Activated CD4-positive, alpha-beta T cell treated with anti-CD3 and anti-CD28 coated beads for 36 hours (primary cell): ENCODE measurements around the gene SULT1B1. TPM values are rescaled to one million over a fixed set of nuclear protein-coding genes. Genes with fewer than 3 reads are reported as not detected.

Source experiments
- ATAC-seq: fragments of 200-7000 bp; cut with Tn5 transposase; one replicate; pipeline ENCODE4 v1.10.0; 2021; ENCODE audit warnings: mild to moderate bottlenecking, moderate library complexity
- CTCF ChIA-PET: fragments of 350-600 bp; sonication (Branson Sonifier 250); formaldehyde crosslinking; loops from one replicate; lab custom pipeline; 2021; ENCODE audit warnings: antibody characterized with exemption; lab: Charles Lee
- POLR2A ChIA-PET: fragments of 350-600 bp; sonication (Branson Sonifier 250); formaldehyde crosslinking; loops from one replicate; lab custom pipeline; 2021; ENCODE audit warnings: antibody characterized with exemption, inconsistent platforms; lab: Charles Lee
- DNase-seq: peaks from one replicate; pipeline ENCODE4 v3.0.0-alpha.2; 2020
- H3K27ac Mint-ChIP-seq: one replicate; pipeline ENCODE4 v1.8.0; 2021; ENCODE audit warnings: mixed read lengths
- H3K27me3 Mint-ChIP-seq: one replicate; pipeline ENCODE4 v1.8.0; 2021; ENCODE audit warnings: mixed read lengths
- H3K36me3 Mint-ChIP-seq: one replicate; pipeline ENCODE4 v1.8.0; 2021; ENCODE audit warnings: low read depth, mixed read lengths
- H3K4me1 Mint-ChIP-seq: one replicate; pipeline ENCODE4 v1.8.0; 2021; ENCODE audit warnings: mixed read lengths
- H3K4me3 Mint-ChIP-seq: one replicate; pipeline ENCODE4 v1.8.0; 2021; ENCODE audit warnings: mild to moderate bottlenecking, moderate library complexity, mixed read lengths
- H3K9me3 Mint-ChIP-seq: one replicate; pipeline ENCODE4 v1.8.0; 2021; ENCODE audit warnings: low read depth, mixed read lengths
- intact Hi-C, 2 experiments: fragments of 100-400 bp; cut with DNase I in 1 of 2; cut with micrococcal nuclease in 1 of 2; formaldehyde crosslinking; loops; one replicate each; pipeline versions ENCODE4 v1.14.2 to v1.15.1; 2022 to 2024; cut with DNase I, micrococcal nuclease
- total RNA-seq, 2 experiments: library from RNA; stranded (reverse); gene quantifications; one replicate each; pipeline ENCODE4 v1.2.3, GENCODE V29; 2021

The SULT1B1 gene
- total RNA-seq, 2 experiments from 2014 or later, result 2.8 to 2.9 TPM

- Mint-ChIP-seq H3K36me3 (peaks cover 20% of the 10 kb centered on the region), H3K4me3 (no peak overlapping the region), H3K27ac (no peak overlapping the region), H3K27me3 (no peaks in the 10 kb centered on the region), H3K9me3 (peaks cover 14% of the 10 kb centered on the region), H3K4me1 (peaks cover 2% of the 10 kb centered on the region)
- intact Hi-C loops, result no loop called here
- no peak for ATAC-seq
- POLR2A ChIA-PET, result interaction anchor here (0.7 kb wide), 1 partner anchor 13 kb away, joined by 3 read pairs; no protein-coding TSS in a partner anchor
- DNase-seq, result no peak
- CTCF ChIA-PET, result no interaction called here
Measured at GRCh38 chr4:69749771-69750170, 10.6 kb downstream of the SULT1B1 start.

DNA sequence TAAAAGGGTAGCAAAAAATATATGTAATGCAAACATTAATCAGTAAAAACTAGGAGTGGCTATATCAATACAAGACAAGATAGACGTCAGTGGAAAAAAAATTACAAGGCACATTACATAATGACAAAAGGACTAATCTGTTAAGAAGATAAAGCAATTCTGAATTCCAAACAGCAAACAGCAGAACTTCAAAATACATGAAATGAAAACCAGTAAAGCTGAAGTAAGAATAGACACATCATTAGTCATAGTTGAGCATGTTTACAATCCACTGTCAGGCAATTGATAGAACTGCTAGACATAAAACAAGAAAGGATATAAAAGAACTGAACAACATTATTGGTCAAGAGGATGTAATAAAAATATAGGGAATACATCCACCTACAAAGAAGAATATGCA, 12.2 kb downstream of the SULT1B1 start:
- DNase-seq (no peak), ATAC-seq (no peak)
- CTCF ChIA-PET, result interaction anchor here (1.0 to 1.3 kb wide), 3 partner anchors 10 to 76 kb away, joined by 3 to 4 read pairs (median 3); no protein-coding TSS in a partner anchor
- Mint-ChIP-seq H3K36me3 (peaks cover 18% of the 10 kb centered on the region), H3K4me3 (no peak overlapping the region), H3K9me3 (peaks cover 17% of the 10 kb centered on the region), H3K4me1 (no peaks in the 10 kb centered on the region), H3K27ac (no peak overlapping the region), H3K27me3 (no peaks in the 10 kb centered on the region)
- POLR2A ChIA-PET, result no interaction called here
- intact Hi-C loops, result no loop called here

DNA sequence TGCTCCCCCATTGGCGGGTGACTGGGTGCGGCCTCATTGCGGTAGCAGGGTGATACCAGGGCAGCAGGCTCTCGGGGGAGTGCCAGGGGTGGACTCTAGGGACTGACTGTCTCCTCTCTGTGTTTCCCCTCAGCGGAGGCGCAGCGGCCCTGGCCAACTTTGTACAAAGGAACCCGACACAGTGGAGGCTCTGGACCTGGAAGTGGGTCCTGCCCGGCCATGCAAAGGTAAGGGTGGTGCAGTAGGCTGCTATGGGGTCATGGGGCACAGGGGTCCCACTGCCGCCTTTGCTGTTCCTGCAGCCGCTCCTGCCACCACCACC, 16.3 kb downstream of the SULT1B1 start:
- Mint-ChIP-seq H3K4me3 (no peak overlapping the region), H3K27ac (no peak overlapping the region), H3K27me3 (no peaks in the 10 kb centered on the region), H3K4me1 (no peaks in the 10 kb centered on the region), H3K9me3 (peaks cover 30% of the 10 kb centered on the region), H3K36me3 (peaks cover 15% of the 10 kb centered on the region)
- intact Hi-C loops, result no loop called here
- no peak for DNase-seq
- CTCF ChIA-PET, result no interaction called here
- ATAC-seq, result no peak
- POLR2A ChIA-PET, result no interaction called here

GRCh38 chr4:69743476-69744156, 16.8 kb downstream of the SULT1B1 start:
- Mint-ChIP-seq H3K9me3 (peaks cover 30% of the 10 kb centered on the region), H3K4me3 (no peak overlapping the region), H3K27ac (no peak overlapping the region), H3K36me3 (peaks cover 15% of the 10 kb centered on the region), H3K4me1 (peaks cover 2% of the 10 kb centered on the region), H3K27me3 (no peaks in the 10 kb centered on the region)
- ChIA-PET CTCF (interaction anchor here (2.9 kb wide), 1 partner anchor 9 kb away, joined by 8 read pairs; no protein-coding TSS in a partner anchor), POLR2A (interaction anchor here (0.8 kb wide), 1 partner anchor 9 kb away, joined by 4 read pairs; no protein-coding TSS in a partner anchor)
- ATAC-seq (no peak), DNase-seq (no peak)
- intact Hi-C loops, result no loop called here

GRCh38 chr4:69742596-69742995, 17.8 kb downstream of the SULT1B1 start:
- Mint-ChIP-seq H3K4me1 (peaks cover 2% of the 10 kb centered on the region), H3K36me3 (peaks cover 7% of the 10 kb centered on the region), H3K27me3 (no peaks in the 10 kb centered on the region), H3K27ac (no peak overlapping the region), H3K4me3 (no peak overlapping the region), H3K9me3 (peaks cover 26% of the 10 kb centered on the region)
- ATAC-seq (no peak), DNase-seq (no peak)
- ChIA-PET CTCF (interaction anchor here (2.9 kb wide), 1 partner anchor 10 kb away, joined by 8 read pairs; no protein-coding TSS in a partner anchor), POLR2A (no interaction called here)
- intact Hi-C loops, result no loop called here

DNA sequence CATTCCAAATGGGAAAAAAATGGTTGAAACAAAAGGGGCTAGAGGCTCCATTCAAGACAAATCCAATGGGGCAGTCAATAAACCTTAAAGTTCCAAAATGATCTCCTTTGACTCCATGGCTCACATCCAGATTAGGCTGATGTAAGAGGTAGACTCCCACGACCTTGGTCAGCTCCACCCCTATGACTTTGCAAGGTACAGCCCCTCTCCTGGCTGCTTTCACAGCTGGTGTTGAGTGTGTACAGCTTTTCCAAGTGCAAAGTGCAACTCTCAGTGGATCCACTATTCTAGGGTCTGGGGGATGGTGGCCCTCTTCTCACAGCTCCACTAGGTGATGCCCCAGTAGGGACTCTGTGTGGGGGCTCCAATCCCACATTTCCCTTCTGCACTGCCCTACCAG, 21.5 kb downstream of the SULT1B1 start:
- CTCF ChIA-PET, result no interaction called here
- H3K27me3 Mint-ChIP-seq, result no peaks in the 10 kb centered on the region
- H3K9me3 Mint-ChIP-seq, result peaks cover 17% of the 10 kb centered on the region
- no peak overlapping the region for H3K4me3 Mint-ChIP-seq
- intact Hi-C loops, result no loop called here
- DNase-seq (no peak), ATAC-seq (no peak)
- POLR2A ChIA-PET, result no interaction called here
- no peak overlapping the region for H3K27ac Mint-ChIP-seq
- H3K4me1 Mint-ChIP-seq, result peaks cover 8% of the 10 kb centered on the region
- H3K36me3 Mint-ChIP-seq, result peaks cover 4% of the 10 kb centered on the region

GRCh38 chr4:69735119-69735518, 25.3 kb downstream of the SULT1B1 start:
- H3K4me3 Mint-ChIP-seq, result no peak overlapping the region
- ChIA-PET CTCF (interaction anchor here (0.6 kb wide), 3 partner anchors 74 to 449 kb away, joined by 3 read pairs; no protein-coding TSS in a partner anchor), POLR2A (no interaction called here)

GRCh38 chr4:69731847-69732246, 28.6 kb downstream of the SULT1B1 start:
- Mint-ChIP-seq H3K4me1 (peaks cover 3% of the 10 kb centered on the region), H3K36me3 (peaks cover 5% of the 10 kb centered on the region), H3K9me3 (no peaks in the 10 kb centered on the region), H3K4me3 (no peak overlapping the region), H3K27ac (no peak overlapping the region), H3K27me3 (no peaks in the 10 kb centered on the region)
- POLR2A ChIA-PET, result no interaction called here
- DNase-seq (no peak), ATAC-seq (no peak)
- intact Hi-C loops, result no loop called here
- CTCF ChIA-PET, result no interaction called here

More at GRCh38 chr4:69735119-69735518, 25.3 kb downstream of the SULT1B1 start:
- ATAC-seq, result no peak
- Mint-ChIP-seq H3K27me3 (no peaks in the 10 kb centered on the region), H3K36me3 (peaks cover 5% of the 10 kb centered on the region), H3K4me1 (peaks cover 8% of the 10 kb centered on the region), H3K9me3 (peaks cover 7% of the 10 kb centered on the region), H3K27ac (no peak overlapping the region)
- no peak for DNase-seq
- intact Hi-C loops, result no loop called here

DNA sequence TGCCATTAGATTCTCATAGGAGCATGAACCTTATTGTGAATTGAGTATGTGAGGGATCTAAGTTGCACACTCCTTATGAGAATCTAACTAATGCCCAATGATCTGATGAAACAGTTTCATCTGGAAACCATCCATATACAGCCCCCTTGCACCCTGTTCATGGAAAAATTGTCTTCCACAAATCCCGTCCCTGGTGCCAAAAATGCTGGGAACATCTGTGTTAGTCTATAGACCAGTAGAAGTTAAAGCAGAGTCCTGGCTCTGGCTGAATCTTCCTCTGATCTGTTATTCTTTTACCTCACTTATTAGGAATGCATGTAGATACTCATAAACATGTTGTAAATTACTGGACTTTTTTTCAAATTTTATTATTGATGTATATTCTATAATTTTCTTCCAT, 29.2 kb downstream of the SULT1B1 start:
- ATAC-seq (no peak), DNase-seq (no peak)
- intact Hi-C loops, result no loop called here
- H3K27ac Mint-ChIP-seq, result no peak overlapping the region
- no peaks in the 10 kb centered on the region for H3K9me3 Mint-ChIP-seq
- H3K27me3 Mint-ChIP-seq, result no peaks in the 10 kb centered on the region
- peaks cover 6% of the 10 kb centered on the region for H3K4me1 Mint-ChIP-seq
- POLR2A ChIA-PET, result no interaction called here
- H3K4me3 Mint-ChIP-seq, result no peak overlapping the region
- H3K36me3 Mint-ChIP-seq, result peaks cover 4% of the 10 kb centered on the region
- CTCF ChIA-PET, result no interaction called here

DNA sequence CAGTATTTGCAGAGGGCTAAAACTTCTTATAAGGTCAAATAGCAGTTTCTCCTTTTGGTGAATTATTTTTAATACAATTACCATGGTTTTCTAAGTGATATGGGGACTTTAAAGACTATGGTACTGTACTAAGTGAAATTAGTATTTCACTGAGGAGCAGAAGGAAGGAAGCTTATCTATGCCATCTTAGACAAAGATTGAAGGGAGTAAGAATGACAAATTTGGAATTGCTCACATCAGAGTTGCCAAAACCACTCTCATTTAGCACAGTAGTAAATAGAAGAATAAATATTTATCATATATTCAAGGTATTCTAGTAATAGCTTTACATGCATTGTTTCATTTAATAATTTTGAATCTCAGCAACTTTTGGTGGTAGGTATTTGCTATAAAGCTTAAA, 30.4 kb downstream of the SULT1B1 start:
- ATAC-seq (no peak), DNase-seq (no peak)
- Mint-ChIP-seq H3K27ac (no peak overlapping the region), H3K27me3 (no peaks in the 10 kb centered on the region), H3K9me3 (peaks cover 1% of the 10 kb centered on the region), H3K4me3 (no peak overlapping the region), H3K36me3 (peaks cover 8% of the 10 kb centered on the region), H3K4me1 (peaks cover 3% of the 10 kb centered on the region)
- POLR2A ChIA-PET, result no interaction called here
- CTCF ChIA-PET, result no interaction called here
- intact Hi-C loops, result no loop called here

- H3K36me3 Mint-ChIP-seq, result peaks cover 13% of the 10 kb centered on the region
- H3K4me3 Mint-ChIP-seq, result no peak overlapping the region
- intact Hi-C loops, result no loop called here
- peaks cover 4% of the 10 kb centered on the region for H3K9me3 Mint-ChIP-seq
- H3K4me1 Mint-ChIP-seq, result peaks cover 3% of the 10 kb centered on the region
- ChIA-PET CTCF (no interaction called here), POLR2A (no interaction called here)
- DNase-seq, result no peak
- no peak for ATAC-seq
- no peaks in the 10 kb centered on the region for H3K27me3 Mint-ChIP-seq
- no peak overlapping the region for H3K27ac Mint-ChIP-seq
Measured at GRCh38 chr4:69727926-69728325, 32.5 kb downstream of the SULT1B1 start.

DNA sequence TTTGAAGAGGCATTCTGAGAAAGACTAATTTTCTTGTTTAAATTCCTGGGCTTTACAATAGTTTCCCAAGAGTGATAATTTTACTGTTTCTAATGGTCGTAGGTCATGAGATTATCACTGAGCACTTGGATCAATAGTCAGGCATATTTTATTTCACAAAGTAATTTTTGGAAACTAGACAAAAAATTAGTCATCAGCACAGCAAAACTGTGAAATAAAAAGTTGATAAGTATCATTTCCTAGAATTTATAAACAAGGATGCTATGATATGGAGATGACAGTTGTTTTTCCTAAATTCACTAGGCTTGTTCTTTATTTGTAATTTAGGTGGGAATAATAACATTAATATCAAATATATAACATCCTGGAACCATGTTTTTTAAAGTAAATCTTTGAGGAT, 33.0 kb downstream of the SULT1B1 start:
- Mint-ChIP-seq H3K4me1 (peaks cover 3% of the 10 kb centered on the region), H3K4me3 (no peak overlapping the region), H3K9me3 (peaks cover 4% of the 10 kb centered on the region), H3K27ac (no peak overlapping the region), H3K36me3 (peaks cover 10% of the 10 kb centered on the region), H3K27me3 (no peaks in the 10 kb centered on the region)
- intact Hi-C loops, result no loop called here
- ATAC-seq (no peak), DNase-seq (no peak)
- CTCF ChIA-PET, result no interaction called here
- POLR2A ChIA-PET, result no interaction called here
